ENCODE results near the gene YLPM1.
A peak's percentile ranks its signal among the peaks of the same experiment; 100 is the strongest.

YLPM1 gene

DNA sequence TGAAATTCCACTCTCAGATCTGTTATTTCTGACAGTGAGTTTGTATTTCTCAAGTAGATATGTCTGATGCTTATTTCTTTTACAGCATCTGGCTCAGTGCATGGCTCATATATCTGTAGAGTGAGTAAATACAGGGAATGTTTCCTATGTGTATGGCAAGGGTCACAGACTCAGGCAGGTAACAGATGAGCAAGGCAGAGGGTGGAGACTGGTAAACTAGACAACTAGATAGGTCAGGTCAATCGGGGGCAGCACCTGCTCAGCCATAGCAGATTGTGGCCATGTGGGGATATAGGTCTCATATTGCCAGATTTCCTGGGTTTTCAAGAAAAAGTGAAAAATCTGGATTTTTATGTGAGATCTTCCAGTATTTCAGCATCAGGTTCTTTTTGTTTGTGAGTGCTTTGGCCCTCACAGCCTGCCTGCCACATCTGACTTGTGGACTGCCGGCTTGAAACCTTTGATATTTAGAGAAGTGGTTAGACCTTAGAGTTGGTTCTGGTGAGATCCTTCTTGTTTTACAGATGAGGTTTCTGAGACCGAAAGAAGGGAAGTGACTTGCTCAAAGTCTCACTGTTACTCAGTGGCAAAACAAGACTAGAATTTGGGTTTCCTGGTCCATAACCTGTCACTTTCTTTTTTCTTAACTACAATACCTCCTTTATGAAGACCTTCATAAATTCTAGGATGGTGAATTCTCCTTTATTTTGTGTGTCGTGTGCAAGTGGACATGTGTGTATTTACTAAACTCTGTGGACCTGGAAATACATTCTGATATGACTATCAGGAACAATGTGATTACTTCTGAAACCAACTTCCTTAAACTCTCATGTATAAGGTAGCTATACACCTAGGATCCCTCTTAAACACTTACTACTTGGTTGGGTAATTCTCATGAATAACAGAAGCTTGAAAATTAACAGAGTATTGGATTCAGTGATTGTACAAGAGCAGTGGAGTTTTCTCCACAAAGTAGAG, 78.4 kb downstream of the YLPM1 start:
- no peak for DNase-seq (ENCODE audit: low read depth, low spot score)

DNA sequence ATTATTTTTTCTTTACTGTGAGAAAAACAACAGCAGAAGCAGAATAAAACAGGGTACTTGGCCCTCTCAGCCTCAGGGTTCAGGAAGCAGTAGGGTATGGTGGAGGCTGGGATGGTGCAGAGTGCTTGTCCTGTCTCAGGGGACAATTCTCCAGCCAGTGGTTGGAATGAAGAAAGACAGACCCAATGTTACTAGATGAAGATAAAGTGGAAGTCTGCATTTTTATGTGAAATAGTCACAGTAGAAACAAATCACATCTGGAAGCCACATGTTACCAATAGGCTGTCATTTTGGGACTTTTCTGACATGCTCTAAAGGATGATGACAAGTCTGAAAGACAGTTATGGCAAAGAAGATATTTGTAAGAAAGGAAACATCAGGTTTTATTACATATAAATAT, 80.5 kb downstream of the YLPM1 start:
- DNase-seq (ENCODE audit: low read depth, low spot score), result no peak

DNA sequence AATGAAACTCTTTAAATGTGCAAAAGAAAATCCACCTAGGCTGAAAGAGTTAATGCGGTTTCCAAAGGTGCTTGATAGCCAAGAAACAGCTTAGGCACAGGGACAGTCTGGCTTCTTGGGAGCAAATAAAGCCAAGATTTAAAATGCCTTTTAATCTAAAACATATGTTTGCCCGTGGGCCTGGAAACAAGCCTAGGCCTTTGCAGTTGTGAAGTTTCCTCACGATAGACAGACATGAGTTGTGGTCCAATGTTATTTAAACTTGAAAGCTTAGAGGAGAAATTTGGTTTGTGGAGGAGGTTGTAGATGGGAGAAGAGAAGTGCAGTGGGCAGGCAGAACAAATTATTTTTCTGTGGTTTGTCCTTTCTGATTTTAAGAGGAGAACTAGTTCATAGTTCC, 83.1 kb downstream of the YLPM1 start:
- no peak for DNase-seq (ENCODE audit: low read depth, low spot score)

DNA sequence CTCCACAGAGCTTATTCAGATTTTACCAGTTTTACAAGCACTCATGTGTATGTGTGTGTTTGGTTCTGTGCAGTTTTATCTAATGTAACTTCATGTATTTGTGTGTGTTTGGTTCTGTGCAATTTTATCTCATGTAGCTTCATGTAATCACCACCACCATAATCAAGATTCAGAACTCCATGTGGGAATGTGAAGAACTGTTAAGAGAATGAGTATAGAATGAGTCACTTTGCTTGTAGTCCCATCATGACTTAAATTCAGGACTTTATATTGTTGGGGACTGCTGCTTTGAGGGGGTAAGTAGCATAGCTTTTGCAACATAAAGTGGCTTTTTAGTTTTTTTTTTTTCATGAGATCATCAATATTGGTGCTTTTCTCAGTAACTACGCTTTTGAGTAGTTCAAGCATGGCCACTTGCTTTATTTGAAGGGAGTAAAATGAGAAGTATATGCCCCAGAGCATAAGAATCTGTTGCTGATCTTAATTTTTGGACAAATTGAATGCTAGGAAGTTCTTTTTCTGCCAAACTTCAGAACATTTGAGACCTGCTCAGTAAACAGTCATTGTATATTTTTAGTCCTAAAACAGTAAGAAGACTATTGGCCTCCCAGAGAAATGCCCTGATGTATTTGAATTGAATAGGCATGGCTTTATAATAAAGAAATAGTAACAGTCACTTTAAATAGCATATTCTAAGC, 84.0 kb downstream of the YLPM1 start:
- no peak for DNase-seq (ENCODE audit: low read depth, low spot score)

DNA sequence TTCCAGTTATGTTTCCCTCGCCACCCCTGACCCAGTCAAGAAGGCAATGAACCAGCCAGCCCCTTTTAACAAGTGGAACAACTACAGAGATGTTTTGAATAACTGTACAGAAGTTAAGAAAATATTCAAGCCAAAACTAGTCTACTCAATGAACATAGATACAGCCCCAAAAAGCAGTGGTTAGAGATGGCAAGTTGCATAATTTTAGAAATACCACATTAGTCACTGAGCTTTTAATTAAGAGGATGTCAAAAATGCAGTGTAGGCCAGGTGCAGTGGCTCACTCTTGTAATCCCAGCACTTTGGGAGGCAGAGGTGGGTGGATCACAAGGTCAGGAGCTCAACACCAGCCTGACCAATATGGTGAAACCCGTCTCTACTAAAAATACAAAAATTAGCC, 85.7 kb downstream of the YLPM1 start:
- DNase-seq (ENCODE audit: low read depth, low spot score), result no peak

DNA sequence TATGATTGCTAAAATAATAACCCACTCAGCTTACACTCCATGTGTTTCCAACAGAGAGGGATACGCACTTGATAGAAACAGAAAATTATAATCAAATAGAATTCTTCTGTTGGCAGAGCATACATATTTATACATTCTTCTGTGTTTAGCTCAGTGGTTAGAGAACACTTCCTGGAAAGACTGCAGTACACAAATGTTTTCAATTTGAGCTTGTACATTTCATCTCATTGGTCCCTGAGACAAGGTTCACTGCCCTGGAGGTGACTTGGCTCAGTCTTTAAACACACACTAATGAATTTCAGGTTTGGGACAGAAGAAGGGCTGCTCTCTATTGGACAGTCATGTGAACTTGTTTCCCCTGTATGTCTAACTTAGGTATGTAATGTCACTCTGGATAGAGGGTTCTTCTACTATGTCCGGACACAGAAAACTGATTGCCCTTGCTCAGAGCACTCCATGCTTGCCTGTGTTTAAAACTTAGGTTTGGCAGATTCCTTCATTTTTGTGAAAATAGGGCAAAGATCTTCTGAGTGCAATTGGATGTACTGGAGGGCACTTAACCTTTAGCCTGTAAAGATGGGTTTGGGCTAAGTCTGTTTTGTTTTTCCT, 89.9 kb downstream of the YLPM1 start:
- no peak for DNase-seq (ENCODE audit: low read depth, low spot score)

DNA sequence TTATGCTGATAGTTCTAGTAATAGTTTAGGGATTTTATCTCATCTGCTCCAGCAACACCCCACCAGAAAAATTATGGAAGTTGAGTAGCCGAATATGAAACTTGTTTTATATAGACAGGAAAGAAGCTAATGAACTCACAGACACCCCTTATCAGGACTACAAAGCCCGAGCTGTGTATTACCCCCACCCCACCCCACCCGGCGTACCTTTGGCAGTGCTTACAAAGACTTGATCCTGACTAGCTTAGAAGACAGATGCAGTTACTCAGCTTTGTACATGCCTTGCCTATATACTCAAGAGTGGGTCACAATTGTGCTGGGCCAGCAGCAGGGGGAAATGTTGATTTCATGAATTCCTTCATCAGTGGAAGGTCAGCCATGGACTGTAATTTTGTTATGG, 90.5 kb downstream of the YLPM1 start:
- DNase-seq (ENCODE audit: low read depth, low spot score), result no peak

DNA sequence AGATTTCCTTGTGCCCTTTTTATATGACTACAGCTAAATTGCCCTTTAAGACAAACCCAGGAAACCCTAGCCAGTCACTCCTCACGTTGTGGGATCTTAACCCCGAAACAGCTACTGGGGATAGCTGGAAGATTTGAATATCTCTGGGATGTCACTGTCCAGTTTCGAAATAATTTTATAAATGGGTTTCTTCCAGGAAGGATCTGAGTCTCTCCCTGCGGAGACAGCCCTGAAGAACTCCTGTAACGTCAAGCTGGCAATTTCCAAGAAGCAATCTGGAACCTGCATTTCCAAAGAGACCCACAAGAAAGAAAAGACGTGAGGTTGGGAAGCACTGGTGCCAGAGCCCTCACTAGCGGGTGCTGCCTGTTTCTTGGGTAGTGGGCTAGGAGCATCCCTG, 91.9 kb downstream of the YLPM1 start:
- no peak for DNase-seq (ENCODE audit: low read depth, low spot score)

DNA sequence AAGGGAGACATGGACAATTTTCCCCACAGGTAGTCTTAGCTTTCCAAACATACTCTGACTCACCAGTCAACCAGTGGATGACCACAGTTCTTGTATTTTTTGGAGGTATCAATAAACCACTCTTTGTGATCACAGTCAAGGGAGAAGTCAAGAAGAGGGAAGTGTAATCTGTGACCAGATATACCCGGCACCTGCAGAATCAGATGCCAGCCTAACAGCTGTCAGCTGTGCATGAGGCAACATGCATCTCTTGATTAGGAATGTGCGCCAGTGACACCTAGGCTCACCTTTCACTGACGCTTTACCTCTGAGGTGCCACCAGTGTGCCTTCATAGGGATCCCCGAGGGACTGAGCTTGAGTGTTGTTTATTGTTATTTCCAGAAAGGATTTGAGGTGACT, 92.8 kb downstream of the YLPM1 start:
- no peak for DNase-seq (ENCODE audit: low read depth, low spot score)

DNA sequence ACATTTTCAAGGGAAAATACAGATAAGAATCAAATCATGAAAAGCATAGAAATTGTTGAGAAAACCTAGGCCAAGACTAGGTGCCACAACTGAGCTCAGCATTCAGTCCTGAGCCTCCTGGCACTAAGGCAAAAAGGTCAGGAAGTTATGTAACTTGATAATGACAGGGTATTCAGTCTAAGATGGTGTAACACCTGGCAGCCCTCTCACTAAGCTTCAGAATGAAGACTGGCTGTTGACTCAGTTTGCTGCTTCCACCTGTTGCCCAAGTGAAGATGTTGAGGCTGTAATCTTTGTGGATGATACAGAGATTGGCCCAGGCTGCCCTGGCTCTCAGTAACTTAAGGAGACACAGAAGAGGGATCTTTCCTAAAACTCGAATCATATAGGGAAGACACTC, 93.2 kb downstream of the YLPM1 start:
- no peak for DNase-seq (ENCODE audit: low read depth, low spot score)

DNA sequence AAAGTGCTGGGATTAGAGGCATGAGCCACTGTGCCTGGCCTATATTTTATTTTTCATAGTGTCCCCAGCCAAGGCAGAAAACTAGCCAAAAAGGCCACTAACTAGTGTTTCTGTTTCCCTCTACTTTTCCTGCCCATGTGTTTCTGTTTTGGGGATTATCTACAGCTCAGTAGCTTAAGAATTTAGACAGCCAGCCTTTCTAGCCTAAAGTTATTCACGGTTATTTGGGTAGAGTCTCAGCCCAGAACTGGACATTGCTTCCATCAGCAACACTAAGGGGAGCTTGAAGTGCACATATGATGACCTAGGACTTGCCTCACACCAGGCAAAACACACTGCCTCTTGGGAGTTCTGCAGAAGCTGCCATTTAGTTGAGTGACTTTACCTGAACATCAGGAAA, 94.9 kb downstream of the YLPM1 start:
- no peak for DNase-seq (ENCODE audit: low read depth, low spot score)

DNA sequence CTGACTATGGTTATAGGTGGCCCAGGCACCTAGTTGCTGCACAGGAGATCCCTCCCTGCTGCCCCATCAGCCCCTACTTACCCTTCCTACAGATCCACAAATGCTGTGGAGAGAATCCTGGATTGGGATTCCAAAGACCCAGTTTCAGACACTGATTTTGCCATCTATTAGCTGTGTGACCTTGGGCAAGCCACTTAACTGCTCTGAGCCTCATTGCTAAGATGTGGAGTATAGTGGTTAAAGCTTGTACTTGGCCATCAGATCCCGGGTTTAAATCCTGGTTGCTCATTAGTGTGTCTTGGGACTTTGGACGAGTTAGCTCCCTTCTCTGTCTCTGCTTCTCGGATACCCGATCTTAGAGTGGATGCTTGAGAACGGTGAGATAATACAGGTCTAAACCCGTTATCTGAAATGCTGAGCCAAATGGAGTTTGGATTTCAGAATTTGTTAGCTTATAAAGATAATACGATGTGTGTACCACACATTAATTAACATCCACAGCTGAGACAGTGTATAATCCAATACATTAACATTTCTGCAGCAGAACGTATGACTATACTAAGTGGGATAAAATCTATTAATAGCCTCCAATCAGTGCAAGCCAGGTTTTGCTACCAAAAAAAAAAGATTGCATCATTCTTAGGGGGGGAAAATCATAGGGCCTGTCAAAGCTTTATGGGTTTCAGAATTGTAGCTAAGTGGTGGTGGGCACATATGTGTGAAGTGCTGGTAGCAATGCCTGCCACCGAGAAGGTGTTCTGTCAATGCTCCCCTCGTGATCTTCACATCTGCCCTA, 96.8 kb downstream of the YLPM1 start:
- DNase-seq (ENCODE audit: low read depth, low spot score), result no peak

DNA sequence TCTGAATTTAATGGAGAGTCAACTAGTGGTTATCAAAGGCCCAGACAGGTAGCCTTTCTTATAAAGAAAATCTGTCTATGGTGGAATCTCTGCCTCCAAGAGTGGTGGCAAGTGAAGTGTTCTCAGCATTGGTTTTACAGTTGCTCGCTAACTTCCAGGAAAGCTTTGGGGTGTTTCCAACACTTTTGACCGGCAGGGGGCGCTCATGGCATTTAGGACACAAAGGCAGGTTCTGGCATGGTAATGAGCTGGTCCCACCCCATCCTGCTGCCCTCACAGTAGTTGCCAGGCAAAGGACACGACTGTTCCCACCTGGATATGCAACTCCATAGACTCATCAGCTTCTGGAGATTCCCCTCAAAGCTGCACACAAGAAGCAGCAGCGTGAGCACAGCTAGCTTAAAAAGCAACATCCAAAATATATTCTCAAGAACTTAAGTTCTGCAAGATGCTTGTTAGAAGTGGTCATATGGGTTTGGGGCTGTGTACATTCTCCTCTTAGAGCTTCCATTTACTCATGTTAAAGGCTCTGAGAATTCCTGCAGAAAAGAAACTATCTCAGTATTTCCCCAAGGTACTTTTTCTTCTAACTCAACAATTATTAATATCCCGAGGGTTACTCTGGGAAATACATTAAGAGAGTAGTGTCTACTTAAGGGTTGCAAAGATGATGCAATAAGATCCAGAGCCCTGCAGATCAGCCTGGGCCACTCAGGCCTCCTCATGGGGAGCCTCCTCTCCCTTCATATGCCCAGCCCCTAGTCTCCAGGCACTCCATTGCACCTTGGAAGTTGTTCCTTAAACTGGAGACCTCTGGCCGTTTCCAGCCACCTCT, 98.0 kb downstream of the YLPM1 start:
- no peak for DNase-seq (ENCODE audit: low read depth, low spot score)

DNA sequence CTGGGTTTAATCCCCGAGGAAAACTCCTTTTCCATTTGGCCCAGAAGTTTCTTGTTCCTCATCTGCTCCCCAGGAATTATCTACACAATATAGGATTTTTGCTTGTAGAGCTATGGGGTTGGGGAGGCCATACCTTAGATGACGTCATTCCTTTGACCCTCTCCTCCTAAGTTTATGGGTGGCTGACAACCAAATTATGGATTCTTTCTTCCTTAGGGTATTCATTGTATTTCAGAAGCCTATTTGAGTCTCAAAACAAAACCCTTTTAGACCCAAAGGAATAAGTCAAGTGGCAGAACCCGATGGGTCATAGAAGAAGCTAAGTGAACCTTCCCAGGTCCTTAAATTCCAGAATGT, 98.6 kb downstream of the YLPM1 start:
- no peak for DNase-seq (ENCODE audit: low read depth, low spot score)

DNA sequence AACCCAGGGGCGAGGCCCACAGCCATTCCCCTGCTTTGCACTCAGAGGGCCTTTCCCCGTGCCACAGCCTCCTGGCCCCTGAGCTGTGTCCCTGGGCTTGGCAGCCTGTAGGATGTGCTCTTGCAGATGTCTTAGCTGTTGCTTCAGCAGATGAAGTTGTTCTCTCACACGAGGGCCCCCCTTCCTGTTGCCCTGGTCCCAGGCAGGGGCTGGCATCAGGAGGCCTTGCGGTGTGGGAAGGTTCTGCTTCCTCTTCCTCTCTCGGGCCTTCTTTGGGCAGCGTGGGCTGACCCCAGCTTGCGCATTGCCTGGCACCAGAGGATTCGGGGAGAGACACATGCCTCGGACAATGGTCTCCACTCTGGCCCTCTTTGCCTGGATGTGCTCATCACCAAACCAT, 100.2 kb downstream of the YLPM1 start:
- DNase-seq (ENCODE audit: low read depth, low spot score), result no peak

DNA sequence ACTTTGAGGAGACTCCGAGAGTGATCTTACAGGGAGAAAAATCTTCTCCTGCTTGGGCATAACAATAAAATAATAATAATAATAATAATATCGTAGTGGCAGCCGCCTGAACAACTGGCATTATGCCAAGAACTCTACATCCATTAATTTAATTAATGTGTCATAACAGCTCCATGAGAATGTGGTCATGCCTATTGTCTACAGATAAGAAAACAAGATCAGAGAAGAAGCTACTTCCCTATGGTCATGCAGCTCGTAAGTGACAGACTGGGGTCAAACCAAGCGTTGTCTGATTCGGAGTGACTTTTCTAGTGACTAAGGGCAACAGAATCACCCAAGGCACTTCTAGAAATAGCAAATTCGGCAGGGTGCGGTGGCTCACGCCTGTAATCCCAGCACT, 101.1 kb downstream of the YLPM1 start:
- DNase-seq (ENCODE audit: low read depth, low spot score), result no peak

DNA sequence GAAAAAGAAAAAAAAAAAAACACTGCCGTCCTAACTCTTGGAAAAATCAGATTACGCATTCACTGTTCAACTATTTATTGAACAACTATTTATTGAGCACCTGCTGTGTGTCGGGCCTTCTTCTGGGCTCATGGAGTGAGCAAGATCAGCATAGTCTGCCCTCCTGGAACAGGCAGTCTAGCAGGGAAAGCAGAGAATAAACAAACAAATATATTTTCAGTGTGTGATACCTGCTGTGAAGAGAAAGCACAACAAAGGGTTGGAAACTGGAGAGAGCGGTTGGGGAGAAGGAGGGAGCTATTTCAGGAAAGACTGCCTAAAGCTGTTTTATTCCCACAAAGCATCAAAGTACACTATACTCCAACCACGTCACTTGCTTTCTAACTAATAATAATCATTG, 102.0 kb downstream of the YLPM1 start:
- peak; percentile 73 for DNase-seq (ENCODE audit: low read depth, low spot score)

DNA sequence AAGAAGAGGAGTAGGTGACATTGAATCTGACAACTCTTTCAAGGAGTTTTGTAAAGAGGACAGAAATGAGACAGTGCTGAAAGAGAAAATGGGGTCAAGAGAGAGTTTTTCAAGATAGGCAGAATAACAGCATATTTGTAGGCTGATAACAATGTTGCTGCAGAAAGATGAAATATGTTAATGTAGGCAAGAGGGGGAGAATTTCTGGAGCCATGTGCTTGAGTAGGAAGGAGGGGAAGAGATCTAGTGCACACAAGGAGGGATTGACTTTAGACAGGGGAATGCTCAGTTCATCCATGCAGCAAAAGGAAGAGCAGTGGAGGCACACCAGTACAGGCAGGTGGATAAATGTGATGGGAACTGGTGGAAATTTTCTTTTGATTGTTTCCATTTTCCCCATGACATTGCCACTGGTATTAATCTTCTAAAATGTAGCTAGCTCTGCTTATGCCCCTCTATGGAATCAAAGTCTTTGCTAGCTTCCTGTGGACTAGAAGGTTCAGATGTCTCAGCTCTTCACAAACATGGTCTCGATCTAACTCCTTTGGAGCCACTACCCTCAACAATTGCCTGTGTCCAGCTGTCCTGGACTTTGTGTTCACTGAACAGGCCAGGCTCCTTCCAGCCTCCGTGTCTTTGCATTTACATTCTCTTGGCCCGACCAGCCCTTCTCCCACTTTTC, 103.7 kb downstream of the YLPM1 start:
- no peak for DNase-seq (ENCODE audit: low read depth, low spot score)

DNA sequence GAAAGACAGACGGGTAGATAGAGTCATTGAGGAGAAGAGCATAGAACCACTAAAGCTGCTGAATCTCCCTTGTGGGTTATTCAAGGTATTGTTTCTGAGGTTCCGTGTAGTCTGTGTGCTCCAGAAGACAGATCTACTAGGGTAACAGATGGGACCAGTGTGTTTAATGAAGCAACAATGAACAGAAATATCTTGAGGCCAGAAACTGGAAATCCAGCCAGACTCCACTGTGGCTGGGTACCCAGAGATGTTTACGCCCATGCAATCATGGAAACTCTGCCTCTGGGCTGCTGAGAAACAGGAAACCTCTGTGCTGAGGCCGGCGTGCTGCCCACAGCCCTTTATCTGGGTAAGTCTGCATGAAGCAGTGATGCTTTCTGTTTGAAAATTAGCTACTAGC, 104.6 kb downstream of the YLPM1 start:
- no peak for DNase-seq (ENCODE audit: low read depth, low spot score)

DNA sequence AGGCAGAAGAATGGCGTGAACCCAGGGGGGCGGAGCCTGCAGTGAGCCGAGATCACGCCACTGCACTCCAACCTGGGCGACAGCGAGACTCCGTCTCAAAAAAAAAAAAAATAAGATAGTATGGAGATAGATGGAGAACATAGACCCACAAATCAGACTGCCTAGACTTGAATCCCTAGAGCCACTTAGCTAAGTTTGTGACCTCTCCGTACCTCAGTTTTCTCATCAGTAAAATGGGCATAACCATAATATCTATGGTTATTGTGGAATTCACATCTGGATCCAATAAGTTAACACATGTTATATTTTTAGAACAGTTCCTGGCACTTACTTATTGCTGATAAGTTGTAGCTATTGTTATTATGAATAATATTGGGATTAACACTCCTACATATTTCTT, 105.6 kb downstream of the YLPM1 start:
- DNase-seq (ENCODE audit: low read depth, low spot score), result no peak

Measured in brain pericyte (primary cell).